ENCODE results near the gene INMT. TPM values are rescaled to one million over a fixed set of nuclear protein-coding genes. Genes with fewer than 3 reads are reported as not detected.

The INMT gene
- polyA plus RNA-seq, 2 of the 4 experiments (the other 2 are of a cell fraction) = not detected

DNA sequence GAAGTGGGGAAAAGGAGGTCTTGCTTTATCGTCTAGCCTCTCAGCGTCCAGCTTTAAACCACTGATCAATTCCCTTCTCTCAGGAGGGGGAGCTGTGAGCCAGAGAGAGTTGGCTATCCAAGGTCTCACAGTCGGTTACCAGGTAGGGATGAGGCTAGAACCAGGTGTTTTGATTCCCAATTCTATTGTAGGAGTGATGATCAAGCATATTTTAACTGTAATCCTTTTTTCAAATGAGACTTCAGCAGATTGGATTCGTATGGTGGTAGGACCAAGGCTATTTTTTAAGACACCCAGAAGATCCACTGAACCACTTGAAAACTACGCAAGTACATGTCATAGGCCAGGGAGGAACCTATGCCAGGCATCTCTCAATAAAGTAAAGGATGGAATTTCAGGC, 27.6 kb downstream of the INMT start:
- POLR2A ChIA-PET = no interaction called here

DNA sequence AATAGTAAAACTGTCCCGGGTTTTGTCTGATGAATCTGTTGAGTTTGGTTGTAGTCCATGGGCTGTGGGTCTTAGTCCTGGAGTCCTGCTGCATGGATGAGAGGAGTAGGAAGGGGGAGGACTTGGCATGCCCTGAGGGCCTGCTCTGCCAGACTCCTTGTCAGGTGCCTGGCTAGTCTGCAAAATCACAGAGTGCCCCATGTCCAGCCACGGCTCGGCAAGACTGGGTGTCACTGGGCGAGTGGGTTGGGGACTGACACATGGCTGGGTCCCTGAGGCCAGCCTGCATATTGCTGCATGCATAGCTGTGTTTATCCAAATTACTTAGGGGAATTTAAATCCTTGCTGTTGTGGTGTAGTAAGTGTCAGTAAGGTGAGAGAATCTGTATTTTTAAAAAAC, 29.0 kb downstream of the INMT start:
- ChIA-PET CTCF (interaction anchor here (0.9 kb wide), 1 partner anchor 10 kb away, joined by 5 read pairs; the partner anchor contains the start of gene MINDY4), POLR2A (no interaction called here)
- Histone ChIP-seq H3K27ac (no peak overlapping the region), H3K4me2 (no peak overlapping the region), H3K4me1 (no peaks in the 10 kb centered on the region), H3K9me3 (no peaks in the 10 kb centered on the region), H3K4me3 (no peak overlapping the region)
- WGBS (ENCODE audit: missing lambda C conversion rate) = 91% methylated on average over 4 of the region's 4 CpGs
- DNase-seq (ENCODE audit: low read depth in 1 of 2, low spot score in 1 of 2) = no peak
- TF ChIP-seq NPAS2 (CRISPR knock-in tag; IDR thresholded peaks at IDR 0.05; ENCODE audit: borderline replicate concordance) (no peak), FOSL2 (IDR thresholded peaks at IDR 0.05) (no peak), FOSL2 (CRISPR knock-in tag; IDR thresholded peaks at IDR 0.05) (no peak), POLR2A (IDR thresholded peaks at IDR 0.05; ENCODE audit: low read length) (no peak), SREBF2 (IDR thresholded peaks at IDR 0.05) (no peak), POLR2AphosphoS2 (conservative IDR thresholded peaks at IDR 0.05; ENCODE audit: low read length) (no peak), CEBPB (IDR thresholded peaks at IDR 0.05) (no peak)
- TF ChIP-seq, protein P1, sequence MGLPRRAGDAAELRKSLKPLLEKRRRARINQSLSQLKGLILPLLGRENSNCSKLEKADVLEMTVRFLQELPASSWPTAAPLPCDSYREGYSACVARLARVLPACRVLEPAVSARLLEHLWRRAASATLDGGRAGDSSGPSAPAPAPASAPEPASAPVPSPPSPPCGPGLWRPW (IDR thresholded peaks at IDR 0.05) = no peak
- no peak for ATAC-seq
- no peak for FAIRE-seq

More for the DNA sequence above, 27.6 kb downstream of the INMT start:
- Histone ChIP-seq H3K4me3 (no peak overlapping the region), H3K4me1 (no peaks in the 10 kb centered on the region), H3K4me2 (no peak overlapping the region), H3K9me3 (no peaks in the 10 kb centered on the region), H3K27ac (no peak overlapping the region)
- FAIRE-seq (no peak), DNase-seq (ENCODE audit: low read depth in 1 of 2, low spot score in 1 of 2) (no peak), ATAC-seq (no peak)
- TF ChIP-seq MAFK (IDR thresholded peaks at IDR 0.05; ENCODE audit: partially characterized antibody) (peak; percentile 51), HOXB13 (CRISPR knock-in tag; IDR thresholded peaks at IDR 0.05; ENCODE audit: low read depth) (no peak)
- TF ChIP-seq, protein P2, sequence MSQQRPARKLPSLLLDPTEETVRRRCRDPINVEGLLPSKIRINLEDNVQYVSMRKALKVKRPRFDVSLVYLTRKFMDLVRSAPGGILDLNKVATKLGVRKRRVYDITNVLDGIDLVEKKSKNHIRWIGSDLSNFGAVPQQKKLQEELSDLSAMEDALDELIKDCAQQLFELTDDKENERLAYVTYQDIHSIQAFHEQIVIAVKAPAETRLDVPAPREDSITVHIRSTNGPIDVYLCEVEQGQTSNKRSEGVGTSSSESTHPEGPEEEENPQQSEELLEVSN (IDR thresholded peaks at IDR 0.05; ENCODE audit: borderline replicate concordance, low read depth) = no peak
- WGBS (ENCODE audit: missing lambda C conversion rate) = 90% methylated on average over 5 of the region's 5 CpGs
- CTCF ChIA-PET = no interaction called here

DNA sequence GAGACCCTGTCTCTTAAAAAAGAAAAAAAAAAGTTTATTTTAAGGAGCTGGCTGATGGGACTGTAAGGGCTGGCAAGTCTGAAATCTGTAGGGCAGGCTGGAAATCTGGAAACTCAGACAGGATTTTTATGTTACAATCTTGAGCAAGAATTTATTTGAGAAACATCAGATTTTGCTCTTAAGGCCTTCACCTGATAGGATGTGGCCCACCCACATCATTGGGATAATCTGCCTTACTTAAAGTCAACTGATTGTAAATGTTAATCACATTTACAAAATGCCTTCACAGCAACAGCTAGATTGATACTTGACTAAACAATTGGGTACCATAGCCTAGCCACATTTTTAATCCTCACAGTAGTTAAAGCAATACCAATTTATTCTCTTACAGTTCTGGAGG, 30.8 kb downstream of the INMT start:
- Histone ChIP-seq H3K9me3 (no peaks in the 10 kb centered on the region), H3K4me2 (no peak overlapping the region), H3K4me3 (no peak overlapping the region), H3K4me1 (no peaks in the 10 kb centered on the region), H3K27ac (no peak overlapping the region)
- ChIA-PET CTCF (no interaction called here), POLR2A (no interaction called here)
- FAIRE-seq (no peak), DNase-seq (ENCODE audit: low read depth in 1 of 2, low spot score in 1 of 2) (no peak), ATAC-seq (no peak)
- TF ChIP-seq NFE2L2 (conservative IDR thresholded peaks at IDR 0.05; ENCODE audit: low read length) (no peak), ZC3H11A (IDR thresholded peaks at IDR 0.05) (no peak), GATA3 (IDR thresholded peaks at IDR 0.05; ENCODE audit: borderline replicate concordance) (no peak), CBX2 (IDR thresholded peaks at IDR 0.05; ENCODE audit: borderline replicate concordance, low read depth) (no peak), ZSCAN20 (CRISPR knock-in tag; IDR thresholded peaks at IDR 0.05) (no peak), ESRRA (IDR thresholded peaks at IDR 0.05; ENCODE audit: borderline replicate concordance, low read length) (no peak), JUN (IDR thresholded peaks at IDR 0.05) (no peak), CEBPB (IDR thresholded peaks at IDR 0.05) (no peak)

DNA sequence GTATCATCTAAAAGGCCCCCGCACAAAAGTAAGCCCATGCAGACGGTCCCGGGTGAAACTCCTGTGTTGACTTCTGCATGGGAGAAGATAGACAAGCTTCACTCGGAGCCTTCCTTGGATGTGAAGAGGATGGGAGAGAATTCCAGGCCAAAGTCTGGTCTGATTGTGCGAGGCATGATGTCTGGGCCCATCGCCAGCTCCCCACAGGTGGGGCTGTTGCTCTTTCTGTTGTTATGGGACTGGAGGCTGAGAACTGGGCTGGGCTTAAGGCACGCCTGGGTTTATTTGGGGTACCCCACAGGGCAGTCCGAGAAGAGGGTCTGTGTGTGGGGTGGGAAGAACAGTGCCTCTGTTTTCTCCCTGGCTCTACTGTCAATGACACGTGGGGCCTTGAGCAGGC, 33.9 kb downstream of the INMT start:
- ChIA-PET CTCF (no interaction called here), POLR2A (no interaction called here)
- H3K27ac ChIP-seq = no peak overlapping the region
- DNase-seq (ENCODE audit: low read depth in 1 of 2, low spot score in 1 of 2) = no peak
- H3K4me3 ChIP-seq = no peak overlapping the region
- no peaks in the 10 kb centered on the region for H3K4me1 ChIP-seq
- TF ChIP-seq SREBF2 (IDR thresholded peaks at IDR 0.05) (no peak), CHD2 (IDR thresholded peaks at IDR 0.05; ENCODE audit: low read length, partially characterized antibody) (no peak)
- TF ChIP-seq, protein P1 (IDR thresholded peaks at IDR 0.05) = no peak
- ATAC-seq = no peak
- FAIRE-seq = no peak
- H3K4me2 ChIP-seq = no peak overlapping the region
- 95% methylated on average over 9 of the region's 9 CpGs for WGBS (ENCODE audit: missing lambda C conversion rate)
- no peaks in the 10 kb centered on the region for H3K9me3 ChIP-seq

DNA sequence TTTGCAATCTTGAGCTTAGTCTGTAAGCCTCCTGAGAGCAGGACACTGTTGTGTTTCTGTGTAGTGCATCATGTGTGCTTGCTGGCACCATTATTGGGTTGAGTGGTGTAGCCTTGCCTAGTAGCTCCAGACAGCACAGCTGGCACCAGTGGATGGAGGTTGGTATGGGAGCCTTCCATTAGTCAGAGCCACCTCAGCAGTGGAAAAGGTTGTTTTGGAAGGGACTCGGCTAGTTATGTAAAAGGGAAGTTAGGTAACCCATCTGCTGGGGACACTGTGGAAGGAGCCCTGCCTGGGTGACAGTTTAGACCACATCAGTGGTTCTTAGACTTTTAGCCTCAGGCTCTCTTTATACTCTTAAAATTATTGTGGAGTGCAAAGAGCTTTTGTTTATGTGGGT, 35.6 kb downstream of the INMT start:
- POLR2A ChIA-PET = no interaction called here
- FAIRE-seq = no peak
- ATAC-seq = no peak
- H3K4me1 ChIP-seq = no peaks in the 10 kb centered on the region
- CTCF ChIA-PET = interaction anchor here (0.6 to 1.9 kb wide), 3 partner anchors 11 to 14 kb away, joined by 3 to 7 read pairs (median 3); no protein-coding TSS in a partner anchor
- no peak overlapping the region for H3K4me3 ChIP-seq
- H3K27ac ChIP-seq = no peak overlapping the region
- no peak for DNase-seq (ENCODE audit: low read depth in 1 of 2, low spot score in 1 of 2)
- no peak for TF ChIP-seq MAZ (IDR thresholded peaks at IDR 0.05; ENCODE audit: borderline replicate concordance, low read depth, low read length)
- no peak for TF ChIP-seq EP300 (IDR thresholded peaks at IDR 0.05)
- TF ChIP-seq ZNF302 (CRISPR knock-in tag; IDR thresholded peaks at IDR 0.05) = no peak
- TF ChIP-seq EHMT2 (IDR thresholded peaks at IDR 0.05; ENCODE audit: low read depth) = no peak
- no peak for TF ChIP-seq TP53 (CRISPR knock-in tag; IDR thresholded peaks at IDR 0.05)
- TF ChIP-seq HOXB13 (CRISPR knock-in tag; IDR thresholded peaks at IDR 0.05; ENCODE audit: low read depth) = no peak
- TF ChIP-seq, protein P3, sequence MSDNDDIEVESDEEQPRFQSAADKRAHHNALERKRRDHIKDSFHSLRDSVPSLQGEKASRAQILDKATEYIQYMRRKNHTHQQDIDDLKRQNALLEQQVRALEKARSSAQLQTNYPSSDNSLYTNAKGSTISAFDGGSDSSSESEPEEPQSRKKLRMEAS (IDR thresholded peaks at IDR 0.05) = no peak
- TF ChIP-seq FOSL2 (IDR thresholded peaks at IDR 0.05) = no peak
- no peak for TF ChIP-seq FOSL2 (CRISPR knock-in tag; IDR thresholded peaks at IDR 0.05)
- WGBS (ENCODE audit: missing lambda C conversion rate) = 88% methylated on average over 1 of the region's 1 CpG
- H3K4me2 ChIP-seq = no peak overlapping the region
- no peaks in the 10 kb centered on the region for H3K9me3 ChIP-seq
